HCT116 (cell line): ENCODE data around the gene HSPA12B. TPM values are rescaled to one million over a fixed set of nuclear protein-coding genes. Genes with fewer than 3 reads are reported as not detected.

ENCODE experiments used
- ATAC-seq: fragments of 200-7000 bp; cut with Tn5 transposase; 2 replicates; pipeline ENCODE4 v1.9.1; 2020; ENCODE audit warnings: mild to moderate bottlenecking, moderate library complexity
- BruUV-seq: library from RNA; stranded (reverse); fragments of 400-500 nt; replicated peaks from 2 replicates; lab custom pipeline; 2021; lab: Mats Ljungman, UMichigan
- CTCF ChIA-PET: fragments of 300-600 bp; sonication (Branson Sonifier 250); formaldehyde crosslinking; loops from one replicate; lab custom pipeline; 2021; ENCODE audit warnings: antibody characterized with exemption; lab: Charles Lee
- POLR2A ChIA-PET: fragments of 300-600, 350-600 bp; sonication (Branson Sonifier 250); formaldehyde crosslinking; loops from one replicate; lab custom pipeline; 2021; ENCODE audit warnings: antibody characterized with exemption; lab: Charles Lee
- RAD21 ChIA-PET, 2 experiments: fragments of 300-600 bp; sonication (Branson Sonifier 250); formaldehyde crosslinking; loops; one replicate each; lab custom pipeline; 2023; ENCODE audit warnings: low total read pairs in 2 of 2; ENCODE audit not compliant: uncharacterized antibody in 2 of 2, unreplicated experiment in 2 of 2, low non-redundant PET in 1 of 2; lab: Charles Lee
- DNase-seq: peaks from one replicate; pipeline ENCODE4 v3.0.0-alpha.2; 2010; ENCODE audit warnings: low read depth, low spot score
- H2AFZ ChIP-seq: fragments of 200-600 bp; shearing (Covaris generic), sonication (generic); 2 replicates; pipeline ENCODE4 v1.6.1; 2017; ENCODE audit warnings: low read depth, mixed run types, mixed read lengths, antibody characterized with exemption, low read length; ENCODE audit not compliant: poor library complexity, severe bottlenecking
- H3K27ac ChIP-seq: 2 replicates; pipeline ENCODE4 v1.5.1; 2012; ENCODE audit warnings: low read depth, low read length
- H3K27me3 ChIP-seq: fragments of 200-600 bp; sonication (generic); 2 replicates; pipeline ENCODE4 v1.6.1; 2016; ENCODE audit warnings: mixed run types, low read length, mixed read lengths; ENCODE audit not compliant: insufficient read depth
- H3K36me3 ChIP-seq, 2 experiments: fragments of 200-500 bp in 1 of 2; fragments of 200-600 bp in 1 of 2; sonication (Bioruptor generic) in 1 of 2; sonication (generic) in 1 of 2; 2 replicates each; pipeline versions ENCODE4 v1.5.1 to v1.6.1; 2014 to 2016; ENCODE audit warnings: low read length in 2 of 2, inconsistent platforms in 1 of 2, mixed read lengths in 1 of 2, mixed run types in 1 of 2; ENCODE audit not compliant: insufficient read depth in 2 of 2, control insufficient read depth in 1 of 2
- H3K4me1 ChIP-seq, 2 experiments: fragments of 200-600 bp in 1 of 2; sonication (generic) in 1 of 2; 2 replicates each; pipeline versions ENCODE4 v1.5.1 to v1.6.1; 2012 to 2017; ENCODE audit warnings: low read length in 2 of 2, inconsistent platforms in 1 of 2, mild to moderate bottlenecking in 1 of 2, mixed read lengths in 1 of 2, mixed run types in 1 of 2, moderate library complexity in 1 of 2; ENCODE audit not compliant: insufficient read depth in 2 of 2, control insufficient read depth in 1 of 2
- H3K4me2 ChIP-seq: fragments of 200-600 bp; sonication (generic); 2 replicates; pipeline ENCODE4 v1.6.1; 2017; ENCODE audit warnings: mixed run types, low read length, mixed read lengths
- H3K4me3 ChIP-seq, 2 experiments: fragments of 200-600 bp in 1 of 2; sonication (generic) in 1 of 2; replicated peaks in 1 of 2; 2 replicates each; pipeline ENCODE4 v1.5.1; 2011 to 2016; ENCODE audit warnings: low read length in 2 of 2, control low read depth in 1 of 2, low read depth in 1 of 2, mild to moderate bottlenecking in 1 of 2, mixed read lengths in 1 of 2, mixed run types in 1 of 2
- H3K79me2 ChIP-seq: fragments of 200-600 bp; sonication (generic); 2 replicates; pipeline ENCODE4 v1.6.1; 2017; ENCODE audit warnings: mild to moderate bottlenecking, mixed run types, low read length, moderate library complexity, mixed read lengths; ENCODE audit not compliant: insufficient read depth
- H3K9ac ChIP-seq: fragments of 200-600 bp; sonication (generic); 2 replicates; pipeline ENCODE4 v1.6.1; 2016; ENCODE audit warnings: low read length, mixed read lengths
- H3K9me2 ChIP-seq: fragments of 200-600 bp; sonication (generic), shearing (Covaris generic); 2 replicates; pipeline ENCODE4 v1.6.1; 2017; ENCODE audit warnings: mixed run types, mild to moderate bottlenecking, moderate library complexity; ENCODE audit not compliant: insufficient read depth
- H3K9me3 ChIP-seq, 2 experiments: fragments of 200-500 bp in 1 of 2; fragments of 200-600 bp in 1 of 2; sonication (Bioruptor generic) in 1 of 2; sonication (generic) in 1 of 2; 2 replicates each; pipeline ENCODE4 v1.6.1; 2014 to 2017; ENCODE audit warnings: low read length in 2 of 2, mixed read lengths in 2 of 2, inconsistent platforms in 1 of 2, low read depth in 1 of 2, mild to moderate bottlenecking in 1 of 2, mixed run types in 1 of 2, moderate library complexity in 1 of 2; ENCODE audit not compliant: control insufficient read depth in 1 of 2, insufficient read depth in 1 of 2
- H4K20me1 ChIP-seq: fragments of 200-600 bp; sonication (generic), shearing (Covaris generic); 2 replicates; pipeline ENCODE4 v1.6.1; 2017; ENCODE audit warnings: mixed run types, mild to moderate bottlenecking, moderate library complexity; ENCODE audit not compliant: insufficient read depth
- CBX3 ChIP-seq: IDR thresholded peaks from 2 replicates; pipeline ENCODE4 v1.6.1; 2012; ENCODE audit warnings: low read depth
- CEBPB ChIP-seq: IDR thresholded peaks from 2 replicates; pipeline ENCODE4 v1.6.1; 2012; ENCODE audit warnings: low read depth
- EGR1 ChIP-seq: IDR thresholded peaks from 2 replicates; pipeline ENCODE4 v1.6.1; 2012; ENCODE audit warnings: low read depth
- EZH2 ChIP-seq: fragments of 200-600 bp; sonication (generic); IDR thresholded peaks from 2 replicates; pipeline ENCODE4 v1.6.1; 2017; ENCODE audit warnings: antibody characterized with exemption, mixed run types
- EZH2phosphoT487 ChIP-seq: fragments of 200-600 bp; IDR thresholded peaks from 2 replicates; pipeline ENCODE4 v1.6.1; 2018; ENCODE audit warnings: antibody characterized with exemption, borderline replicate concordance
- FOSL1 ChIP-seq: IDR thresholded peaks from 2 replicates; pipeline ENCODE4 v1.6.1; 2012; ENCODE audit warnings: low read depth
- JUND ChIP-seq: IDR thresholded peaks from 2 replicates; pipeline ENCODE4 v1.6.1; 2012
- POLR2A ChIP-seq: IDR thresholded peaks from 2 replicates; pipeline ENCODE4 v1.7.0; 2011; ENCODE audit warnings: borderline replicate concordance; ENCODE audit not compliant: insufficient read depth, insufficient read length; ENCODE audit errors: extremely low read depth
- RAD21 ChIP-seq: IDR thresholded peaks from 2 replicates; pipeline ENCODE4 v1.6.1; 2012; ENCODE audit warnings: low read depth, mild to moderate bottlenecking
- SIN3A ChIP-seq: IDR thresholded peaks from 2 replicates; pipeline ENCODE4 v1.6.1; 2012; ENCODE audit warnings: low read depth
- SRF ChIP-seq: IDR thresholded peaks from 2 replicates; pipeline ENCODE4 v1.6.1; 2012; ENCODE audit warnings: low read depth
- TCF7L2 ChIP-seq: IDR thresholded peaks from 2 replicates; pipeline ENCODE4 v1.7.0; 2011; ENCODE audit warnings: borderline replicate concordance, inconsistent platforms; ENCODE audit not compliant: insufficient read depth, insufficient read length; ENCODE audit errors: extremely low read depth
- YY1 ChIP-seq: IDR thresholded peaks from 2 replicates; pipeline ENCODE4 v1.6.1; 2011; ENCODE audit warnings: low read length, low read depth, moderate library complexity, mild to moderate bottlenecking; ENCODE audit not compliant: insufficient replicate concordance; ENCODE audit errors: extremely low read depth
- ZFX ChIP-seq: fragments of 450-650 bp; IDR thresholded peaks from 2 replicates; pipeline ENCODE4 v1.6.1; 2017
- ZNF274 ChIP-seq: fragments of 200-500 bp; sonication (Bioruptor generic); IDR thresholded peaks from 2 replicates; pipeline ENCODE4 v1.6.1; 2014; ENCODE audit warnings: mild to moderate bottlenecking, low read depth, low read length, inconsistent platforms
- intact Hi-C: fragments of 100-400 bp; cut with micrococcal nuclease; formaldehyde crosslinking; loops from 2 replicates; pipeline ENCODE4 v1.10.0; 2022
- total RNA-seq: library from RNA; stranded (reverse); gene quantifications from one replicate; pipeline ENCODE4 v1.2.1, GENCODE V29; 2021; ENCODE audit not compliant: unreplicated experiment
- TF ChIP-seq, protein P1 (sequence below), 3 experiments: fragments of 200-600 bp in 1 of 3; sonication (generic) in 1 of 3; IDR thresholded peaks in 2 of 3; conservative IDR thresholded peaks in 1 of 3; 2 replicates each; pipeline ENCODE4 v1.5.1; 2012 to 2017; ENCODE audit warnings: low read depth in 2 of 3, low read length in 2 of 3, antibody characterized with exemption in 1 of 3, borderline replicate concordance in 1 of 3, control low read depth in 1 of 3, mild to moderate bottlenecking in 1 of 3, mixed read lengths in 1 of 3, mixed run types in 1 of 3, moderate library complexity in 1 of 3; ENCODE audit not compliant: insufficient read depth in 1 of 3
- TF ChIP-seq, protein P2 (sequence below): IDR thresholded peaks from 2 replicates; pipeline ENCODE4 v1.6.1; 2011; ENCODE audit warnings: mild to moderate bottlenecking, low read length, moderate library complexity; ENCODE audit not compliant: insufficient replicate concordance; ENCODE audit errors: extremely low read depth
- TF ChIP-seq, protein P3 (sequence below): IDR thresholded peaks from 2 replicates; pipeline ENCODE4 v1.6.1; 2012; ENCODE audit warnings: low read depth

Gene HSPA12B
- total RNA-seq, 1 experiment from 2014 or later = not detected

DNA sequence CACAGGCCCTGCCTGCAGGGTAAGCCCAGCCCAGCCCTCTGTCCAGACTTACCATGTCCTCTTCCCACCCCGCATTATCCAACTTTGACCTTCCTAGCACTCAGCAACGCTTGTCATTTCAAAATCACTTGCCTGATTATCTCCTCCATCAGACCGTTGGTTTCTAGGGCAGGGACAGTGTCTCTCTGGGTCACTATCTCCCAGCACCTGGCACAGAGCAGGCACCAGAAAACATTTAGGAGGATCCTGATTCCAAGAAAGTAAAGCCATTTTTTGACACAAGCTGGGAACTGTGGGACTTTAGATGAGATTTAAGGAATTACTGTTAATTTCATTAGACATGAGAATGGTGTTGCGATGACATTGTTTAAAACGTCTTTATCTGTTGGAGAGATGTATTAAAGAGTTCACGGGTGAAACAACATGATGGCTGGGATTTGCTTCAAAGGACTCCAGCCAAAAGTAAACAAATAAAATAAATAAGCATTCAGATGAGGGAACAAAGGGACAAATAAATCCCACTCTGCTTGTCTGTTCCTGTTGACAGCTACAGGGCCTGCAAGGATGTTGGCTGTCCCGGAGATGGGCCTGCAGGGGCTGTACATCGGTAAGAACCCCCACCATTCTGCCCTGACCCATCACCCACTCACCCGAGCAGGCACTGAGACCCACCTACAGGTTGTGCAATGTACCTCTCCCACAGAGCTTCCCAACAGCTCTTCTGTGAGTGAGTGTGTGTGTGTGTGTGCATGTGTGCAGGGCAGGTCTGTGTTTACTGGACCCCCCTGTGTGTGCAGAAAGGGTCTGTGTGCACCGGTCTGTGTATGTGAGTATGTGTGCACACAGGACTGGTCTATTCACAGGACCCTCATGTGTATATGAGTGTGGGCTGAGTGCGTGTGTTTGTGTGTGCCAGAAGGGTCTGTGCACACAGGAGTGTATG lies 5.9 kb downstream of the HSPA12B start:
- no peaks in the 10 kb centered on the region for H3K36me3 ChIP-seq
- H3K9me2 ChIP-seq = no peaks in the 10 kb centered on the region
- intact Hi-C loops = no loop called here
- ATAC-seq (no peak), DNase-seq (no peak)
- H3K27me3 ChIP-seq = no peaks in the 10 kb centered on the region
- ChIA-PET RAD21 (no interaction called here), POLR2A (no interaction called here), CTCF (no interaction called here)
- no peaks in the 10 kb centered on the region for H4K20me1 ChIP-seq
- peaks cover 3 to 11% of the 10 kb centered on the region in 2 experiments for H3K4me1 ChIP-seq
- BruUV-seq = no TSS peak
- H3K9me3 ChIP-seq = no peaks in the 10 kb centered on the region
- H3K4me2 ChIP-seq = no peak overlapping the region
- no peaks in the 10 kb centered on the region for H3K79me2 ChIP-seq
- H3K27ac ChIP-seq = no peak overlapping the region
- no peak overlapping the region for H2AFZ ChIP-seq
- no peak overlapping the region for H3K4me3 ChIP-seq
- TF ChIP-seq, protein P1, sequence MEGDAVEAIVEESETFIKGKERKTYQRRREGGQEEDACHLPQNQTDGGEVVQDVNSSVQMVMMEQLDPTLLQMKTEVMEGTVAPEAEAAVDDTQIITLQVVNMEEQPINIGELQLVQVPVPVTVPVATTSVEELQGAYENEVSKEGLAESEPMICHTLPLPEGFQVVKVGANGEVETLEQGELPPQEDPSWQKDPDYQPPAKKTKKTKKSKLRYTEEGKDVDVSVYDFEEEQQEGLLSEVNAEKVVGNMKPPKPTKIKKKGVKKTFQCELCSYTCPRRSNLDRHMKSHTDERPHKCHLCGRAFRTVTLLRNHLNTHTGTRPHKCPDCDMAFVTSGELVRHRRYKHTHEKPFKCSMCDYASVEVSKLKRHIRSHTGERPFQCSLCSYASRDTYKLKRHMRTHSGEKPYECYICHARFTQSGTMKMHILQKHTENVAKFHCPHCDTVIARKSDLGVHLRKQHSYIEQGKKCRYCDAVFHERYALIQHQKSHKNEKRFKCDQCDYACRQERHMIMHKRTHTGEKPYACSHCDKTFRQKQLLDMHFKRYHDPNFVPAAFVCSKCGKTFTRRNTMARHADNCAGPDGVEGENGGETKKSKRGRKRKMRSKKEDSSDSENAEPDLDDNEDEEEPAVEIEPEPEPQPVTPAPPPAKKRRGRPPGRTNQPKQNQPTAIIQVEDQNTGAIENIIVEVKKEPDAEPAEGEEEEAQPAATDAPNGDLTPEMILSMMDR (IDR thresholded peaks at IDR 0.05 in 2 of 3, conservative IDR thresholded peaks at IDR 0.05 in 1 of 3; ENCODE audit: borderline replicate concordance in 1 of 3, insufficient read depth in 1 of 3, low read depth in 2 of 3, low read length in 2 of 3) = no peak
- TF ChIP-seq, protein P2, sequence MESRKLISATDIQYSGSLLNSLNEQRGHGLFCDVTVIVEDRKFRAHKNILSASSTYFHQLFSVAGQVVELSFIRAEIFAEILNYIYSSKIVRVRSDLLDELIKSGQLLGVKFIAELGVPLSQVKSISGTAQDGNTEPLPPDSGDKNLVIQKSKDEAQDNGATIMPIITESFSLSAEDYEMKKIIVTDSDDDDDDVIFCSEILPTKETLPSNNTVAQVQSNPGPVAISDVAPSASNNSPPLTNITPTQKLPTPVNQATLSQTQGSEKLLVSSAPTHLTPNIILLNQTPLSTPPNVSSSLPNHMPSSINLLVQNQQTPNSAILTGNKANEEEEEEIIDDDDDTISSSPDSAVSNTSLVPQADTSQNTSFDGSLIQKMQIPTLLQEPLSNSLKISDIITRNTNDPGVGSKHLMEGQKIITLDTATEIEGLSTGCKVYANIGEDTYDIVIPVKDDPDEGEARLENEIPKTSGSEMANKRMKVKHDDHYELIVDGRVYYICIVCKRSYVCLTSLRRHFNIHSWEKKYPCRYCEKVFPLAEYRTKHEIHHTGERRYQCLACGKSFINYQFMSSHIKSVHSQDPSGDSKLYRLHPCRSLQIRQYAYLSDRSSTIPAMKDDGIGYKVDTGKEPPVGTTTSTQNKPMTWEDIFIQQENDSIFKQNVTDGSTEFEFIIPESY = no peak
- TF ChIP-seq ZNF274 (no peak), YY1 (no peak), CEBPB (no peak), EZH2 (no peak), FOSL1 (no peak), TCF7L2 (no peak), CBX3 (no peak), JUND (no peak), RAD21 (no peak), EGR1 (no peak), SIN3A (no peak), SRF (no peak), POLR2A (no peak), ZFX (no peak), EZH2phosphoT487 (no peak)
- TF ChIP-seq, protein P3, sequence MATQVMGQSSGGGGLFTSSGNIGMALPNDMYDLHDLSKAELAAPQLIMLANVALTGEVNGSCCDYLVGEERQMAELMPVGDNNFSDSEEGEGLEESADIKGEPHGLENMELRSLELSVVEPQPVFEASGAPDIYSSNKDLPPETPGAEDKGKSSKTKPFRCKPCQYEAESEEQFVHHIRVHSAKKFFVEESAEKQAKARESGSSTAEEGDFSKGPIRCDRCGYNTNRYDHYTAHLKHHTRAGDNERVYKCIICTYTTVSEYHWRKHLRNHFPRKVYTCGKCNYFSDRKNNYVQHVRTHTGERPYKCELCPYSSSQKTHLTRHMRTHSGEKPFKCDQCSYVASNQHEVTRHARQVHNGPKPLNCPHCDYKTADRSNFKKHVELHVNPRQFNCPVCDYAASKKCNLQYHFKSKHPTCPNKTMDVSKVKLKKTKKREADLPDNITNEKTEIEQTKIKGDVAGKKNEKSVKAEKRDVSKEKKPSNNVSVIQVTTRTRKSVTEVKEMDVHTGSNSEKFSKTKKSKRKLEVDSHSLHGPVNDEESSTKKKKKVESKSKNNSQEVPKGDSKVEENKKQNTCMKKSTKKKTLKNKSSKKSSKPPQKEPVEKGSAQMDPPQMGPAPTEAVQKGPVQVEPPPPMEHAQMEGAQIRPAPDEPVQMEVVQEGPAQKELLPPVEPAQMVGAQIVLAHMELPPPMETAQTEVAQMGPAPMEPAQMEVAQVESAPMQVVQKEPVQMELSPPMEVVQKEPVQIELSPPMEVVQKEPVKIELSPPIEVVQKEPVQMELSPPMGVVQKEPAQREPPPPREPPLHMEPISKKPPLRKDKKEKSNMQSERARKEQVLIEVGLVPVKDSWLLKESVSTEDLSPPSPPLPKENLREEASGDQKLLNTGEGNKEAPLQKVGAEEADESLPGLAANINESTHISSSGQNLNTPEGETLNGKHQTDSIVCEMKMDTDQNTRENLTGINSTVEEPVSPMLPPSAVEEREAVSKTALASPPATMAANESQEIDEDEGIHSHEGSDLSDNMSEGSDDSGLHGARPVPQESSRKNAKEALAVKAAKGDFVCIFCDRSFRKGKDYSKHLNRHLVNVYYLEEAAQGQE = no peak
- TF ChIP-seq, all 23 proteins: peak for 0
- H3K9ac ChIP-seq = no peak overlapping the region
